Skeletal muscle satellite cell (primary cell): Measurements from ENCODE around the gene TRERF1.

Source experiments
- H3K27me3 ChIP-seq: 2 replicates; pipeline ENCODE4 v1.7.0; 2013; ENCODE audit warnings: low read length; ENCODE audit not compliant: control insufficient read depth, insufficient read depth
- H3K36me3 ChIP-seq: 2 replicates; pipeline ENCODE4 v1.7.0; 2013; ENCODE audit warnings: mild to moderate bottlenecking, control low read depth, low read length; ENCODE audit not compliant: insufficient read depth
- H3K4me1 ChIP-seq: 2 replicates; pipeline ENCODE4 v1.7.0; 2013; ENCODE audit warnings: low read length; ENCODE audit not compliant: control insufficient read depth, insufficient read depth
- H3K4me2 ChIP-seq: 2 replicates; pipeline ENCODE4 v1.7.0; 2013; ENCODE audit warnings: mild to moderate bottlenecking, low read length
- H3K4me3 ChIP-seq: 2 replicates; pipeline ENCODE4 v1.7.0; 2013; ENCODE audit warnings: low read length
- H3K9ac ChIP-seq: 2 replicates; pipeline ENCODE4 v1.7.0; 2013; ENCODE audit warnings: mild to moderate bottlenecking, low read depth, low read length, moderate library complexity
- H3K9me3 ChIP-seq: replicated peaks from 2 replicates; pipeline ENCODE4 v1.7.0; 2013; ENCODE audit warnings: mild to moderate bottlenecking, control low read depth, low read length

Gene TRERF1

GRCh38 chr6:42462474-42462972 lies 10.8 kb upstream of the TRERF1 start:
- H3K4me2 ChIP-seq: no peak overlapping the region
- no peak overlapping the region for H3K9ac ChIP-seq
- H3K4me3 ChIP-seq: no peak overlapping the region
- no peaks in the 10 kb centered on the region for H3K9me3 ChIP-seq
- no peaks in the 10 kb centered on the region for H3K36me3 ChIP-seq
- no peaks in the 10 kb centered on the region for H3K27me3 ChIP-seq
- H3K4me1 ChIP-seq: no peaks in the 10 kb centered on the region

- Histone ChIP-seq H3K36me3 (no peaks in the 10 kb centered on the region), H3K4me2 (no peak overlapping the region), H3K4me1 (no peaks in the 10 kb centered on the region), H3K4me3 (no peak overlapping the region), H3K9ac (no peak overlapping the region), H3K9me3 (no peaks in the 10 kb centered on the region), H3K27me3 (no peaks in the 10 kb centered on the region)
Measured at GRCh38 chr6:42460883-42461282, 9.2 kb upstream of the TRERF1 start.

DNA sequence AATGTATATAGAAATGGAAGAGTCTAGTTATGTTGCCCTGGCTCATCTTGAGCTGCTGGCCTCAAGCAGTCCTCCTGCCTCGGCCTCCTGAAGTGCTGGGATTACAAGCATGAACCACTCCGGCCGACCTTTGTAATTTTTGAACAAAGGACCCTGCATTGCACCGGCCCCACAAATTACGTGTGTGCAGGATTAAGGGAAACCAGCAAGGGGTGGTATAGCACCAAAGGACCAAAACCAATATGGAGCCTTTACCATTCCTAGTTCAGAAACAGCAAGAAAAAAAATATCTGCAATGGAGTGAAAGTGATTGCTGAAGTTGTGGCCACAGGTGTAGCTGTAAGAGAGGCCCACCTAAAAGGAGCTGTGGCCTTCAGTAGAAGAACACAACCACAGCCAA lies 8.2 kb upstream of the TRERF1 start:
- Histone ChIP-seq H3K4me2 (no peak overlapping the region), H3K9me3 (no peaks in the 10 kb centered on the region), H3K9ac (no peak overlapping the region), H3K27me3 (no peaks in the 10 kb centered on the region), H3K36me3 (no peaks in the 10 kb centered on the region), H3K4me1 (no peaks in the 10 kb centered on the region), H3K4me3 (no peak overlapping the region)

GRCh38 chr6:42454428-42454791 lies 2.7 kb upstream of the TRERF1 start:
- Histone ChIP-seq H3K4me3 (no peak overlapping the region), H3K27me3 (no peaks in the 10 kb centered on the region), H3K36me3 (no peaks in the 10 kb centered on the region), H3K9me3 (no peaks in the 10 kb centered on the region), H3K4me2 (peak overlapping the region; percentile 100), H3K9ac (no peak overlapping the region), H3K4me1 (peaks cover 20% of the 10 kb centered on the region)

- H3K9ac ChIP-seq: peak overlapping the region; percentile 74
- H3K4me1 ChIP-seq: peaks cover 20% of the 10 kb centered on the region
- no peaks in the 10 kb centered on the region for H3K27me3 ChIP-seq
- H3K4me2 ChIP-seq: peak overlapping the region; percentile 100
- H3K4me3 ChIP-seq: peak overlapping the region; percentile 92
- no peaks in the 10 kb centered on the region for H3K9me3 ChIP-seq
- no peaks in the 10 kb centered on the region for H3K36me3 ChIP-seq
Measured at GRCh38 chr6:42453654-42454427, 2.1 kb upstream of the TRERF1 start.

DNA sequence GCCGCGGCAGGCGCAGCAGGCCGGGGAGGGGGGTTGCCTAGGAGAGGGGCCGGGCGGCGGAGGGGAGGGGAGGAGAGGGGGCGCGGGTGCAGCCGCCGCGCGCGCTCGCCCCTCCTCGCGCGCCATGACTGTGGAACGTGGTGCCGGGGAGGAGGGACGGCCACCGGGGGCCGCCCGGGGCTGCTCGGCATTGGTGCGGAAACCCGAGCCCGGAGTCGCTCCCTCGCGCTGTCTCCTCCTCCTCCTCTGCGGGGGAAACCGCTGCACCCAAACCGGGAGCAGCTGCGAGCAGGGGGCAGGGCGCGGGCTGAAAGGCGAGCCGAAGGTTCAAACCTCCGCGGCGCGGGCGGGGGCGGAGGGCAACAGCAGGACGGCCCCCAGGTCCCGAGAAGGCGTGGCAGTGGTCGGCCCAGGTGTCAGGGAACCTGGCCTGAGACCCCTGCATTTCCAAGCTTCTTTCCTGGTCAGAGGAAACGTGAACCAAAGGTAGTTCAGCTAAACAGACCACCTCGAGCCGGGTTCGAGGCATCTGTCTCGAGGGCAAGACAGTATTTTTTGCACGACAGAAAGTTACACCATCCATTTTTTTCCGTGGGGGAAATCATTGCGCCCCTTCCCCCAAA lies 1.4 kb upstream of the TRERF1 start:
- Histone ChIP-seq H3K4me3 (peak overlapping the region; percentile 92), H3K27me3 (no peaks in the 10 kb centered on the region), H3K9ac (peak overlapping the region; percentile 86), H3K36me3 (no peaks in the 10 kb centered on the region), H3K4me2 (peak overlapping the region; percentile 100), H3K9me3 (no peaks in the 10 kb centered on the region), H3K4me1 (peaks cover 20% of the 10 kb centered on the region)

GRCh38 chr6:42452171-42453030 lies 675 bp upstream of the TRERF1 start:
- H3K4me3 ChIP-seq: peak overlapping the region; percentile 92
- peak overlapping the region; percentile 100 for H3K4me2 ChIP-seq
- H3K27me3 ChIP-seq: no peaks in the 10 kb centered on the region
- H3K9ac ChIP-seq: peak overlapping the region; percentile 86
- no peaks in the 10 kb centered on the region for H3K36me3 ChIP-seq
- peaks cover 20% of the 10 kb centered on the region for H3K4me1 ChIP-seq
- no peaks in the 10 kb centered on the region for H3K9me3 ChIP-seq

- Histone ChIP-seq H3K4me3 (peak overlapping the region; percentile 92), H3K36me3 (no peaks in the 10 kb centered on the region), H3K27me3 (no peaks in the 10 kb centered on the region), H3K9ac (peak overlapping the region; percentile 74), H3K9me3 (no peaks in the 10 kb centered on the region), H3K4me1 (peaks cover 20% of the 10 kb centered on the region), H3K4me2 (peak overlapping the region; percentile 100)
Measured at GRCh38 chr6:42450477-42451332, 1.0 kb downstream of the TRERF1 start.

DNA sequence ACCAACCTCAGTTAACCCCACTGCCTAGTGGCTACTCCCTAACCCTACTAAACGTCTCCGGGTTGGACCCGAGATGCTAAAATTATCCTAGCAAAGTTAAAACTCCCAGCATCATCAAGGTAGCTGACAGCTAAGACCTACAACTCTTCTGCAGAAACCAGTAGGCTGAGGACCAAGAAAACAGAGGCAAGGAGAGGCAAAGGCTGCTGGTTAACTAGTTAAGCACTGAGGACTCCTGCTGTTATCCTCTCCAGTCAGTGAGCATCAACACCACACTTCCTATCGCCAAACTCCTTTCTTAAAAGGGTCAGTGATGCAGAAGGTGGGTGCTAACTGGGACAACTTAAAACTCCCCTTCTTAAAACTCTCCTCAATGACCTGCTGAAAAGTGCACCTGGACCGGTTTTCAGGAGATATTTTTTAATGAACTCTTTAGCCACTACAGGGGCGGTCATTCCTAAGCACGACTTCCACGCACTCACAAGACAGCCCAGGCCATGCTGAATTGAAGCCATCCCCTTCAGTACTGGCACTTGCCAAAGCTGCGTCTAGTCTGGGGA lies 1.7 kb downstream of the TRERF1 start:
- Histone ChIP-seq H3K9ac (peak overlapping the region; percentile 74), H3K9me3 (no peaks in the 10 kb centered on the region), H3K36me3 (no peaks in the 10 kb centered on the region), H3K4me2 (peak overlapping the region; percentile 100), H3K4me3 (peak overlapping the region; percentile 92), H3K4me1 (peaks cover 20% of the 10 kb centered on the region), H3K27me3 (no peaks in the 10 kb centered on the region)

DNA sequence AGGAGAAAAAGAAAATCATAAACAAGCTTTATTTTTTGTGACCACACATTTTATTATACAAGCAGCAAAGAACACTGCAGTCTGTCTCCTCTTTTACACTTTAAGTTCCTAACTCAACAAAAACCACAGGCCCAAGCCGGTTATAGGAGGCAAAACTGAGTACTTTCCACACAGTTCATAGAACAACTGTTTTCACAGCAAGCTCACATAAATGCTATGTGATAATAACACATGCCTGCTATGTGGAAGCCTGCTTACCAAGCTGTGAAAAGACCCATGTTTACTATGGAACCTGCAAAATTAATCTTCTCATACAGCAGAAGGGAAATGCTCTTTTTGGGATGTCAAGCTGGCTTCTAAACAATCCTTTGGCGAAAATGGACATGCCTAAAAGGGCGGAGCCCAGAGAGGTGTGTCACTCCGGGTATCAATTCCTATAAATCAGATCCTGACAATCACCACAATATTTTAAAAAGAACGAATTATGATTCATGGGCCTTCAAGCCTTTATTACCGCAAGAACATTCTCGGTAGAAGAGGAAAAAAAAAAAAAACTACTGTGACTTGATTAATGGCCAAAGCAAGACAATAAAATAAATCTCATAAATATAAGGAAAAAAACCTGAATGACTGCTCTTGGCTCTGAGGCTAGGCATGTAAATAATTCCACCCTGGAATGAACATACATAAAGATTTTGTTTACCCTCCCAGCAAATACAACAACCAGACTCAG lies 2.6 kb downstream of the TRERF1 start:
- Histone ChIP-seq H3K36me3 (no peaks in the 10 kb centered on the region), H3K27me3 (no peaks in the 10 kb centered on the region), H3K4me1 (peaks cover 17% of the 10 kb centered on the region), H3K9me3 (no peaks in the 10 kb centered on the region), H3K4me3 (no peak overlapping the region), H3K9ac (no peak overlapping the region), H3K4me2 (peak overlapping the region; percentile 100)
